Mesendoderm (in vitro differentiated cells): ENCODE data around the gene GSTO2.
A peak's percentile ranks its signal among the peaks of the same experiment; 100 is the strongest.

Experiments used
- DNase-seq: peaks from one replicate; pipeline ENCODE4 v3.0.0; 2013
- H2AK5ac ChIP-seq: 2 replicates; pipeline ENCODE4 v1.6.1; 2013; ENCODE audit warnings: low read length, inconsistent platforms
- H2BK120ac ChIP-seq: 2 replicates; pipeline ENCODE4 v1.6.1; 2013; ENCODE audit warnings: low read depth, mild to moderate bottlenecking, low read length, moderate library complexity, mixed read lengths
- H2BK15ac ChIP-seq: replicated peaks from 2 replicates; pipeline ENCODE4 v1.6.1; 2013; ENCODE audit warnings: low read depth, mild to moderate bottlenecking, moderate library complexity
- H2BK5ac ChIP-seq: 2 replicates; pipeline ENCODE4 v1.6.1; 2013; ENCODE audit warnings: low read length, inconsistent platforms
- H3K18ac ChIP-seq: 2 replicates; pipeline ENCODE4 v1.6.1; 2013; ENCODE audit warnings: mild to moderate bottlenecking, low read length, mixed read lengths
- H3K23ac ChIP-seq: one replicate; pipeline ENCODE4 v1.6.1; 2013; ENCODE audit warnings: low read length
- H3K27ac ChIP-seq: 2 replicates; pipeline ENCODE4 v1.5.1; 2013; ENCODE audit warnings: low read depth, mild to moderate bottlenecking, inconsistent platforms, low read length, moderate library complexity
- H3K27me3 ChIP-seq: 2 replicates; pipeline ENCODE4 v1.6.1; 2013; ENCODE audit warnings: low read length, control low read depth, mild to moderate bottlenecking, inconsistent platforms; ENCODE audit not compliant: insufficient read depth, poor library complexity
- H3K36me3 ChIP-seq: 2 replicates; pipeline ENCODE4 v1.6.1; 2013; ENCODE audit warnings: low read length, inconsistent platforms; ENCODE audit not compliant: control insufficient read depth, insufficient read depth
- H3K4ac ChIP-seq: one replicate; pipeline ENCODE4 v1.6.1; 2013; ENCODE audit warnings: low read depth, mild to moderate bottlenecking, low read length, moderate library complexity
- H3K4me1 ChIP-seq: 2 replicates; pipeline ENCODE4 v1.6.1; 2013; ENCODE audit warnings: low read depth, low read length, inconsistent platforms; ENCODE audit not compliant: control insufficient read depth
- H3K4me2 ChIP-seq: 2 replicates; pipeline ENCODE4 v1.6.1; 2013; ENCODE audit warnings: low read length
- H3K4me3 ChIP-seq: 2 replicates; pipeline ENCODE4 v1.5.1; 2013; ENCODE audit warnings: mild to moderate bottlenecking, low read length
- H3K56ac ChIP-seq: one replicate; pipeline ENCODE4 v1.6.1; 2013; ENCODE audit warnings: low read length
- H3K79me1 ChIP-seq: 2 replicates; pipeline ENCODE4 v1.6.1; 2013; ENCODE audit warnings: low read length, inconsistent platforms
- H3K79me2 ChIP-seq: 2 replicates; pipeline ENCODE4 v1.6.1; 2013; ENCODE audit warnings: mild to moderate bottlenecking, low read length; ENCODE audit not compliant: control insufficient read depth, insufficient read depth
- H3K9ac ChIP-seq: 2 replicates; pipeline ENCODE4 v1.6.1; 2013; ENCODE audit warnings: low read length, inconsistent platforms
- H4K5ac ChIP-seq: one replicate; pipeline ENCODE4 v1.6.1; 2013; ENCODE audit warnings: low read length
- H4K8ac ChIP-seq: one replicate; pipeline ENCODE4 v1.6.1; 2013; ENCODE audit warnings: low read depth, mild to moderate bottlenecking, control low read depth, low read length, moderate library complexity
- WGBS: extraction: QIAGEN DNeasy Blood & Tissue Kit; methylation state at CpG from one replicate; pipeline ENCODE4 v1.1.7; 2013; ENCODE audit warnings: low lambda C conversion rate, missing lambda C conversion rate; ENCODE audit not compliant: insufficient coverage; ENCODE audit errors: extremely low coverage; 5-methylcytosine and 5-hydroxymethylcytosine counted together

The GSTO2 gene

GRCh38 chr10:104288355-104288754 is 19.4 kb downstream of the GSTO2 start:
- H4K8ac ChIP-seq = no peak overlapping the region
- H4K5ac ChIP-seq = no peak overlapping the region
- no peak overlapping the region for H2BK5ac ChIP-seq
- DNase-seq = no peak
- peaks cover 1% of the 10 kb centered on the region for H3K4me1 ChIP-seq
- no peak overlapping the region for H3K4ac ChIP-seq
- no peaks in the 10 kb centered on the region for H3K27me3 ChIP-seq
- H3K4me2 ChIP-seq = no peak overlapping the region
- H3K4me3 ChIP-seq = no peak overlapping the region
- no peak overlapping the region for H3K27ac ChIP-seq
- H3K36me3 ChIP-seq = no peaks in the 10 kb centered on the region
- H3K9ac ChIP-seq = no peak overlapping the region
- H2BK15ac ChIP-seq = no peak overlapping the region
- no peak overlapping the region for H2AK5ac ChIP-seq
- H3K56ac ChIP-seq = no peak overlapping the region
- no peaks in the 10 kb centered on the region for H3K79me2 ChIP-seq
- WGBS = no CpG with 5 or more reads among the region's 1 CpG
- no peak overlapping the region for H3K18ac ChIP-seq
- no peak overlapping the region for H3K23ac ChIP-seq
- H3K79me1 ChIP-seq = no peaks in the 10 kb centered on the region
- H2BK120ac ChIP-seq = no peak overlapping the region

- no peaks in the 10 kb centered on the region for H3K36me3 ChIP-seq
- peak; percentile 92 for DNase-seq
- H3K56ac ChIP-seq = no peak overlapping the region
- H3K23ac ChIP-seq = no peak overlapping the region
- H2BK5ac ChIP-seq = no peak overlapping the region
- no peak overlapping the region for H3K4me3 ChIP-seq
- no peaks in the 10 kb centered on the region for H3K79me1 ChIP-seq
- H3K79me2 ChIP-seq = no peaks in the 10 kb centered on the region
- H3K9ac ChIP-seq = no peak overlapping the region
- no peak overlapping the region for H4K5ac ChIP-seq
- no CpG with 5 or more reads among the region's 26 CpGs for WGBS
- H3K4ac ChIP-seq = no peak overlapping the region
- no peak overlapping the region for H4K8ac ChIP-seq
- H2BK120ac ChIP-seq = no peak overlapping the region
- no peak overlapping the region for H2AK5ac ChIP-seq
- H2BK15ac ChIP-seq = no peak overlapping the region
- no peak overlapping the region for H3K4me2 ChIP-seq
- no peak overlapping the region for H3K27ac ChIP-seq
- no peak overlapping the region for H3K18ac ChIP-seq
- no peaks in the 10 kb centered on the region for H3K27me3 ChIP-seq
- peaks cover 1% of the 10 kb centered on the region for H3K4me1 ChIP-seq
These were observed 22.5 kb downstream of the GSTO2 start for GRCh38 chr10:104291439-104291951.

GRCh38 chr10:104293011-104293410 is 24.0 kb downstream of the GSTO2 start:
- peaks cover 8% of the 10 kb centered on the region for H3K4me1 ChIP-seq
- H3K79me2 ChIP-seq = no peaks in the 10 kb centered on the region
- H3K18ac ChIP-seq = no peak overlapping the region
- H2BK120ac ChIP-seq = no peak overlapping the region
- H3K27me3 ChIP-seq = no peaks in the 10 kb centered on the region
- H2AK5ac ChIP-seq = no peak overlapping the region
- H3K23ac ChIP-seq = no peak overlapping the region
- H3K56ac ChIP-seq = no peak overlapping the region
- H2BK5ac ChIP-seq = no peak overlapping the region
- no peak overlapping the region for H2BK15ac ChIP-seq
- H3K4me3 ChIP-seq = no peak overlapping the region
- H3K79me1 ChIP-seq = no peaks in the 10 kb centered on the region
- H3K4ac ChIP-seq = no peak overlapping the region
- no peaks in the 10 kb centered on the region for H3K36me3 ChIP-seq
- no peak overlapping the region for H3K4me2 ChIP-seq
- DNase-seq = peak; percentile 80
- H4K5ac ChIP-seq = no peak overlapping the region
- no peak overlapping the region for H3K9ac ChIP-seq
- H4K8ac ChIP-seq = no peak overlapping the region
- no peak overlapping the region for H3K27ac ChIP-seq
- WGBS = no CpG with 5 or more reads among the region's 2 CpGs

- Histone ChIP-seq H3K18ac (no peak overlapping the region), H2BK120ac (no peak overlapping the region), H3K9ac (no peak overlapping the region), H4K8ac (no peak overlapping the region), H3K23ac (no peak overlapping the region), H3K27me3 (no peaks in the 10 kb centered on the region), H3K4ac (no peak overlapping the region), H3K79me2 (no peaks in the 10 kb centered on the region), H3K4me3 (no peak overlapping the region), H3K79me1 (no peaks in the 10 kb centered on the region), H3K56ac (no peak overlapping the region), H2AK5ac (no peak overlapping the region), H3K4me2 (no peak overlapping the region), H3K27ac (no peak overlapping the region), H2BK5ac (no peak overlapping the region), H3K4me1 (peaks cover 10% of the 10 kb centered on the region), H4K5ac (no peak overlapping the region), H2BK15ac (no peak overlapping the region), H3K36me3 (no peaks in the 10 kb centered on the region)
- no peak for DNase-seq
- WGBS = no CpG with 5 or more reads among the region's 5 CpGs
These were observed 24.9 kb downstream of the GSTO2 start for GRCh38 chr10:104293781-104294321.

- Histone ChIP-seq H3K27me3 (no peaks in the 10 kb centered on the region), H3K27ac (no peak overlapping the region), H3K4me2 (no peak overlapping the region), H3K4me3 (no peak overlapping the region), H3K23ac (no peak overlapping the region), H3K79me1 (no peaks in the 10 kb centered on the region), H3K36me3 (no peaks in the 10 kb centered on the region), H4K8ac (no peak overlapping the region), H4K5ac (no peak overlapping the region), H3K18ac (no peak overlapping the region), H2AK5ac (no peak overlapping the region), H3K79me2 (no peaks in the 10 kb centered on the region), H3K4ac (no peak overlapping the region), H3K9ac (no peak overlapping the region), H3K4me1 (peaks cover 21% of the 10 kb centered on the region), H2BK5ac (no peak overlapping the region), H2BK120ac (peak overlapping the region; percentile 0), H2BK15ac (no peak overlapping the region), H3K56ac (peak overlapping the region; percentile 22)
- peak; percentile 58 for DNase-seq
- WGBS = no CpG with 5 or more reads among the region's 10 CpGs
These were observed 27.9 kb downstream of the GSTO2 start for GRCh38 chr10:104296687-104297436.
